IMR-90 (cell line): ENCODE measurements around the gene C15orf62.

Experiments
- CTCF ChIP-seq: conservative IDR thresholded peaks from 2 replicates; pipeline ENCODE4 v1.5.1; 2012; ENCODE audit warnings: mild to moderate bottlenecking, low read depth, low read length, improper control_type of control experiment
- POLR2A ChIP-seq: IDR thresholded peaks from 2 replicates; pipeline ENCODE4 v1.6.1; 2012; ENCODE audit warnings: mild to moderate bottlenecking, low read depth, low read length
- RFX5 ChIP-seq: IDR thresholded peaks from 2 replicates; pipeline ENCODE4 v1.8.0; 2012; ENCODE audit warnings: low read depth, mild to moderate bottlenecking, low read length, moderate library complexity
- SMC3 ChIP-seq: fragments of 150-350 bp; IDR thresholded peaks from 2 replicates; pipeline ENCODE4 v1.6.1; 2016; ENCODE audit warnings: low read depth, mild to moderate bottlenecking, antibody characterized with exemption, low read length, moderate library complexity
- USF2 ChIP-seq: fragments of 150-350 bp; IDR thresholded peaks from 2 replicates; pipeline ENCODE4 v1.6.1; 2017; ENCODE audit warnings: mild to moderate bottlenecking, antibody characterized with exemption, low read length, low read depth

GRCh38 chr15:40769274-40770146, at the start of gene C15orf62:
- no peak for TF ChIP-seq POLR2A
- no peak for TF ChIP-seq CTCF
- TF ChIP-seq USF2, result no peak
- TF ChIP-seq SMC3, result no peak
- no peak for TF ChIP-seq RFX5
